HEK293 (cell line): ENCODE measurements around the gene DNMT3A.

Experiments used
- CTCF ChIA-PET: fragments of 350-600 bp; formaldehyde crosslinking; extraction: SDS; loops from one replicate; lab custom pipeline; 2021; ENCODE audit warnings: antibody characterized with exemption; lab: Yijun Ruan, JAX
- POLR2A ChIA-PET: fragments of 300-600 bp; formaldehyde crosslinking; extraction: SDS; loops from one replicate; lab custom pipeline; 2020; ENCODE audit warnings: antibody characterized with exemption, inconsistent platforms; lab: Yijun Ruan, JAX
- H3K27ac ChIP-seq: fragments of 200-500 bp; sonication (Bioruptor generic); 2 replicates; pipeline ENCODE4 v1.5.1; 2014; ENCODE audit warnings: low read depth, low read length, control low read depth, inconsistent platforms; ENCODE audit errors: extremely low read depth
- H3K36me3 ChIP-seq, 2 experiments: fragments of 200-500 bp in 1 of 2; sonication (Bioruptor generic) in 1 of 2; 1 replicate in 1 of 2; 2 replicates in 1 of 2; pipeline ENCODE4 v1.5.1; 2014 to 2017; ENCODE audit warnings: inconsistent platforms in 2 of 2, low read length in 2 of 2; ENCODE audit not compliant: control insufficient read depth in 2 of 2, insufficient read depth in 1 of 2
- H3K4me1 ChIP-seq: fragments of 200-500 bp; sonication (Bioruptor generic); 2 replicates; pipeline ENCODE4 v1.5.1; 2014; ENCODE audit warnings: mild to moderate bottlenecking, low read length, inconsistent platforms; ENCODE audit not compliant: control insufficient read depth, insufficient read depth
- H3K4me3 ChIP-seq: 2 replicates; pipeline ENCODE4 v1.5.1; 2011; ENCODE audit warnings: low read depth, mild to moderate bottlenecking, control low read depth, low read length, moderate library complexity
- H3K9me3 ChIP-seq: fragments of 200-500 bp; sonication (Bioruptor generic); 2 replicates; pipeline ENCODE4 v1.5.1; 2014; ENCODE audit warnings: low read depth, low read length, inconsistent platforms; ENCODE audit not compliant: control insufficient read depth, insufficient read depth
- EGR2 ChIP-seq: fragments of 450-650 bp; formaldehyde crosslinking; IDR thresholded peaks from 2 replicates; pipeline ENCODE4 v1.5.1; 2016; ENCODE audit warnings: low read depth, missing biosample characterization, missing genetic modification characterization
- FEZF1 ChIP-seq: fragments of 450-650 bp; formaldehyde crosslinking; IDR thresholded peaks from 2 replicates; pipeline ENCODE4 v1.5.1; 2016; ENCODE audit warnings: missing biosample characterization, missing genetic modification characterization
- GLI2 ChIP-seq: fragments of 450-650 bp; formaldehyde crosslinking; IDR thresholded peaks from 2 replicates; pipeline ENCODE4; 2017; ENCODE audit warnings: missing biosample characterization, missing genetic modification characterization, low read depth, borderline replicate concordance
- IKZF3 ChIP-seq: fragments of 450-650 bp; IDR thresholded peaks from 2 replicates; pipeline ENCODE4 v1.5.0; 2018; ENCODE audit warnings: missing biosample characterization, mild to moderate bottlenecking, missing genetic modification characterization, moderate library complexity
- OVOL3 ChIP-seq: fragments of 450-650 bp; formaldehyde crosslinking; IDR thresholded peaks from 2 replicates; pipeline ENCODE4 v1.5.1; 2016; ENCODE audit warnings: missing biosample characterization, missing genetic modification characterization
- PRDM2 ChIP-seq: fragments of 450-650 bp; formaldehyde crosslinking; IDR thresholded peaks from 2 replicates; pipeline ENCODE4 v1.5.1; 2016; ENCODE audit warnings: missing biosample characterization, missing genetic modification characterization, borderline replicate concordance
- PRDM4 ChIP-seq: fragments of 450-650 bp; formaldehyde crosslinking; IDR thresholded peaks from 2 replicates; pipeline ENCODE4 v1.5.1; 2017; ENCODE audit warnings: missing biosample characterization, missing genetic modification characterization
- REPIN1 ChIP-seq: fragments of 450-650 bp; formaldehyde crosslinking; IDR thresholded peaks from 2 replicates; pipeline ENCODE4 v1.5.1; 2017; ENCODE audit warnings: missing biosample characterization, missing genetic modification characterization, low read depth
- REST ChIP-seq: fragments of 450-650 bp; formaldehyde crosslinking; IDR thresholded peaks from 2 replicates; pipeline ENCODE4 v1.5.1; 2016; ENCODE audit warnings: missing biosample characterization, missing genetic modification characterization
- TCF7L2 ChIP-seq: IDR thresholded peaks from 2 replicates; pipeline ENCODE4 v1.6.1; 2011; ENCODE audit warnings: low read depth, mild to moderate bottlenecking, inconsistent platforms, low read length, moderate library complexity, borderline replicate concordance
- ZBTB1 ChIP-seq: fragments of 450-650 bp; formaldehyde crosslinking; IDR thresholded peaks from 2 replicates; pipeline ENCODE4 v1.5.1; 2016; ENCODE audit warnings: missing biosample characterization, missing genetic modification characterization
- ZBTB7A ChIP-seq: fragments of 450-650 bp; formaldehyde crosslinking; IDR thresholded peaks from 2 replicates; pipeline ENCODE4 v1.5.1; 2016; ENCODE audit warnings: low read depth, missing biosample characterization, missing genetic modification characterization
- ZFP69B ChIP-seq: fragments of 450-650 bp; formaldehyde crosslinking; IDR thresholded peaks from 2 replicates; pipeline ENCODE4 v1.5.1; 2016; ENCODE audit warnings: missing biosample characterization, missing genetic modification characterization
- ZNF146 ChIP-seq: fragments of 450-650 bp; formaldehyde crosslinking; IDR thresholded peaks from 2 replicates; pipeline ENCODE4 v1.5.1; 2016; ENCODE audit warnings: missing biosample characterization, missing genetic modification characterization
- ZNF223 ChIP-seq: fragments of 450-650 bp; formaldehyde crosslinking; IDR thresholded peaks from 2 replicates; pipeline ENCODE4 v1.5.1; 2016; ENCODE audit warnings: missing biosample characterization, missing genetic modification characterization
- ZNF274 ChIP-seq, 2 experiments: fragments of 200-500 bp in 1 of 2; fragments of 450-650 bp in 1 of 2; sonication (Bioruptor generic) in 1 of 2; formaldehyde crosslinking in 1 of 2; IDR thresholded peaks; 2 replicates each; pipeline versions ENCODE4 v1.5.1 to v1.6.1; 2014 to 2016; ENCODE audit warnings: borderline replicate concordance in 1 of 2, inconsistent platforms in 1 of 2, low read length in 1 of 2, missing biosample characterization in 1 of 2, missing genetic modification characterization in 1 of 2
- ZNF335 ChIP-seq: fragments of 450-650 bp; formaldehyde crosslinking; conservative IDR thresholded peaks from 2 replicates; pipeline ENCODE4 v1.5.1; 2016; ENCODE audit warnings: missing biosample characterization, missing genetic modification characterization
- ZNF544 ChIP-seq: fragments of 450-650 bp; formaldehyde crosslinking; IDR thresholded peaks from 2 replicates; pipeline ENCODE4 v1.5.0; 2017; ENCODE audit warnings: missing biosample characterization, missing genetic modification characterization
- ZNF558 ChIP-seq: fragments of 450-650 bp; formaldehyde crosslinking; IDR thresholded peaks from 2 replicates; pipeline ENCODE4 v1.5.1; 2016; ENCODE audit warnings: missing biosample characterization, missing genetic modification characterization
- ZNF621 ChIP-seq: fragments of 450-650 bp; formaldehyde crosslinking; IDR thresholded peaks from 2 replicates; pipeline ENCODE4 v1.5.1; 2017; ENCODE audit warnings: missing biosample characterization, missing genetic modification characterization
- ZNF677 ChIP-seq: fragments of 450-650 bp; IDR thresholded peaks from 2 replicates; pipeline ENCODE4 v1.5.0; 2018; ENCODE audit warnings: missing biosample characterization, mild to moderate bottlenecking, missing genetic modification characterization, moderate library complexity
- ZNF747 ChIP-seq: fragments of 450-650 bp; formaldehyde crosslinking; IDR thresholded peaks from 2 replicates; pipeline ENCODE4 v1.5.1; 2016; ENCODE audit warnings: missing biosample characterization, missing genetic modification characterization
- ZSCAN30 ChIP-seq: fragments of 450-650 bp; IDR thresholded peaks from 2 replicates; pipeline ENCODE4 v1.5.1; 2018; ENCODE audit warnings: missing biosample characterization, mild to moderate bottlenecking, missing genetic modification characterization, moderate library complexity
- ZXDB ChIP-seq: fragments of 450-650 bp; formaldehyde crosslinking; IDR thresholded peaks from 2 replicates; pipeline ENCODE4 v1.5.1; 2016; ENCODE audit warnings: missing biosample characterization, missing genetic modification characterization

The DNMT3A gene

GRCh38 chr2:25234738-25235137 lies 107.0 kb downstream of the DNMT3A start:
- Histone ChIP-seq H3K36me3 (peaks cover 0 to 66% of the 10 kb centered on the region in 2 experiments; a peak in 2 of 3 replicates), H3K4me3 (no peak overlapping the region), H3K4me1 (no peaks in the 10 kb centered on the region), H3K9me3 (no peaks in the 10 kb centered on the region), H3K27ac (no peak overlapping the region)
- ChIA-PET CTCF (interaction anchor here (0.6 to 0.7 kb wide), 2 partner anchors 22 to 27 kb away, joined by 3 to 4 read pairs; no protein-coding TSS in a partner anchor), POLR2A (no interaction called here)
- TF ChIP-seq ZNF335 (tag by site-specific recombination) = no peak
- no peak for TF ChIP-seq ZBTB1 (tag by site-specific recombination)
- TF ChIP-seq GLI2 (tag by site-specific recombination) = no peak
- TF ChIP-seq REPIN1 (tag by site-specific recombination) = no peak
- TF ChIP-seq ZFP69B = no peak
- no peak for TF ChIP-seq PRDM2 (tag by site-specific recombination)
- TF ChIP-seq ZNF146 = no peak
- no peak for TF ChIP-seq REST (tag by site-specific recombination)
- TF ChIP-seq TCF7L2 = no peak

- CTCF ChIA-PET = interaction anchor here (0.6 to 0.7 kb wide), 4 partner anchors 12 to 206 kb away, joined by 3 to 4 read pairs (median 3); no protein-coding TSS in a partner anchor
- Histone ChIP-seq H3K36me3 (peaks cover 0 to 60% of the 10 kb centered on the region in 2 experiments; a peak in 2 of 3 replicates), H3K27ac (no peak overlapping the region), H3K9me3 (no peaks in the 10 kb centered on the region), H3K4me3 (no peak overlapping the region), H3K4me1 (no peaks in the 10 kb centered on the region)
- POLR2A ChIA-PET = no interaction called here
- no peak for TF ChIP-seq ZNF677 (tag by site-specific recombination)
- TF ChIP-seq OVOL3 (tag by site-specific recombination) = no peak
- no peak for TF ChIP-seq ZXDB (tag by site-specific recombination)
- no peak for TF ChIP-seq ZNF274 (IDR thresholded peaks at IDR 0.05; ENCODE audit: low read length)
- TF ChIP-seq ZNF274 (tag by site-specific recombination; IDR thresholded peaks at IDR 0.05; ENCODE audit: borderline replicate concordance) = no peak
- no peak for TF ChIP-seq EGR2 (tag by site-specific recombination)
- TF ChIP-seq ZNF223 (tag by site-specific recombination) = no peak
- TF ChIP-seq FEZF1 = no peak
- TF ChIP-seq ZNF544 = no peak
- TF ChIP-seq ZNF558 = no peak
- no peak for TF ChIP-seq PRDM4 (tag by site-specific recombination)
- TF ChIP-seq ZBTB7A (tag by site-specific recombination) = no peak
- TF ChIP-seq ZNF621 (tag by site-specific recombination) = no peak
- no peak for TF ChIP-seq IKZF3 (tag by site-specific recombination)
- TF ChIP-seq ZNF747 (tag by site-specific recombination) = no peak
- no peak for TF ChIP-seq ZSCAN30
Measured at GRCh38 chr2:25233916-25234605, 107.7 kb downstream of the DNMT3A start.
